ENCODE data around the gene CCDC12. TPM values are rescaled to one million over a fixed set of nuclear protein-coding genes. Genes with fewer than 3 reads are reported as not detected.

Gene CCDC12
- polyA plus RNA-seq, 1 of the 3 experiments (the other 2 are of a cell fraction), result 105 TPM

GRCh38 chr3:46922426-46922825 lies 54.1 kb downstream of the CCDC12 start:
- Histone ChIP-seq H3K27me3 (ENCODE audit: insufficient read depth) (no peaks in the 10 kb centered on the region), H3F3A (replicated peaks; ENCODE audit: insufficient read depth) (peaks cover 4% of the 10 kb centered on the region), H4K20me1 (ENCODE audit: insufficient read depth) (peaks cover 7% of the 10 kb centered on the region; the same call in 1 of the 2 replicates), H3K4me1 (ENCODE audit: control insufficient read depth in 1 of 2, insufficient read depth in 2 of 2, low read depth in 1 of 2, low read length in 1 of 2) (no peaks in the 10 kb centered on the region), H3K4me3 (ENCODE audit: low read depth in 2 of 2, low read length in 1 of 2) (no peak overlapping the region), H3K9me3 (no peaks in the 10 kb centered on the region), H3K79me2 (ENCODE audit: insufficient read depth) (peaks cover 1% of the 10 kb centered on the region; the same call in 1 of the 2 replicates), H3K9ac (no peak overlapping the region), H3K27ac (ENCODE audit: low read depth in 2 of 2, low read length in 1 of 2) (no peak overlapping the region), H3K9me2 (no peaks in the 10 kb centered on the region), H2AFZ (ENCODE audit: low read depth) (no peak overlapping the region), H3K4me2 (no peak overlapping the region), H3K36me3 (replicated peaks in 1 of 2; ENCODE audit: control insufficient read depth in 1 of 2, insufficient read depth in 2 of 2, low read length in 1 of 2) (peaks cover 62 to 82% of the 10 kb centered on the region in 2 experiments)
- no peak for DNase-seq
- WGBS (ENCODE audit: low lambda C conversion rate), result 100% methylated on average over 2 of the region's 4 CpGs
- POLR2A ChIA-PET, result no interaction called here
- CTCF ChIA-PET, result interaction anchor here (0.9 to 3.5 kb wide), 22 partner anchors 9 to 448 kb away, joined by 3 to 44 read pairs (median 7); partner anchors contain the start of genes CCDC12 and NBEAL2
- TF ChIP-seq FOXJ3 (CRISPR knock-in tag; IDR thresholded peaks at IDR 0.05), result no peak
- TF ChIP-seq RXRA (IDR thresholded peaks at IDR 0.05; ENCODE audit: borderline replicate concordance, low read depth), result no peak
- no peak for TF ChIP-seq RCOR1 (IDR thresholded peaks at IDR 0.05; ENCODE audit: low read length)
- no peak for TF ChIP-seq ELF1 (IDR thresholded peaks at IDR 0.05)
- no peak for TF ChIP-seq TCF12 (IDR thresholded peaks at IDR 0.05)
- no peak for TF ChIP-seq POLR2AphosphoS5 (IDR thresholded peaks at IDR 0.05; ENCODE audit: low read depth, low read length)

GRCh38 chr3:46921871-46922271 lies 54.7 kb downstream of the CCDC12 start:
- no peak for DNase-seq
- H3K4me1 ChIP-seq (ENCODE audit: control insufficient read depth in 1 of 2, insufficient read depth in 2 of 2, low read depth in 1 of 2, low read length in 1 of 2), result no peaks in the 10 kb centered on the region
- peaks cover 4% of the 10 kb centered on the region for H3F3A ChIP-seq (replicated peaks; ENCODE audit: insufficient read depth)
- ChIA-PET POLR2A (no interaction called here), CTCF (interaction anchor here (0.9 to 3.5 kb wide), 9 partner anchors 8 to 449 kb away, joined by 3 to 44 read pairs (median 23); partner anchors contain the start of gene NBEAL2)
- peaks cover 7% of the 10 kb centered on the region; the same call in 1 of the 2 replicates for H4K20me1 ChIP-seq (ENCODE audit: insufficient read depth)
- no peak overlapping the region for H3K27ac ChIP-seq (ENCODE audit: low read depth in 2 of 2, low read length in 1 of 2)
- H3K79me2 ChIP-seq (ENCODE audit: insufficient read depth), result no peaks in the 10 kb centered on the region; the same call in 1 of the 2 replicates
- no peaks in the 10 kb centered on the region for H3K27me3 ChIP-seq (ENCODE audit: insufficient read depth)
- no peaks in the 10 kb centered on the region for H3K9me3 ChIP-seq
- TF ChIP-seq SMC3 (IDR thresholded peaks at IDR 0.05; ENCODE audit: low read depth, low read length), result no peak
- TF ChIP-seq USF2 (IDR thresholded peaks at IDR 0.05; ENCODE audit: borderline replicate concordance, low read depth, low read length), result no peak
- no peak for TF ChIP-seq FOXM1 (IDR thresholded peaks at IDR 0.05; ENCODE audit: low read depth)
- TF ChIP-seq GABPA (IDR thresholded peaks at IDR 0.05; ENCODE audit: low read depth), result no peak
- H3K36me3 ChIP-seq (replicated peaks in 1 of 2; ENCODE audit: control insufficient read depth in 1 of 2, insufficient read depth in 2 of 2, low read length in 1 of 2), result peaks cover 68 to 81% of the 10 kb centered on the region in 2 experiments
- H3K9me2 ChIP-seq, result no peaks in the 10 kb centered on the region
- H3K4me2 ChIP-seq, result no peak overlapping the region
- no peak overlapping the region for H3K9ac ChIP-seq
- no peak overlapping the region for H3K4me3 ChIP-seq (ENCODE audit: low read depth in 2 of 2, low read length in 1 of 2)
- WGBS (ENCODE audit: low lambda C conversion rate), result 100% methylated on average over 1 of the region's 7 CpGs
- no peak overlapping the region for H2AFZ ChIP-seq (ENCODE audit: low read depth)

GRCh38 chr3:46921041-46921440 lies 55.5 kb downstream of the CCDC12 start:
- Histone ChIP-seq H3K4me3 (ENCODE audit: low read depth in 2 of 2, low read length in 1 of 2) (no peak overlapping the region), H3K36me3 (replicated peaks in 1 of 2; ENCODE audit: control insufficient read depth in 1 of 2, insufficient read depth in 2 of 2, low read length in 1 of 2) (peaks cover 76% of the 10 kb centered on the region in 2 experiments), H3K4me2 (no peak overlapping the region), H3K27me3 (ENCODE audit: insufficient read depth) (no peaks in the 10 kb centered on the region), H3K27ac (ENCODE audit: low read depth in 2 of 2, low read length in 1 of 2) (no peak overlapping the region), H2AFZ (ENCODE audit: low read depth) (no peak overlapping the region), H3K4me1 (ENCODE audit: control insufficient read depth in 1 of 2, insufficient read depth in 2 of 2, low read depth in 1 of 2, low read length in 1 of 2) (no peaks in the 10 kb centered on the region), H4K20me1 (ENCODE audit: insufficient read depth) (peaks cover 7% of the 10 kb centered on the region; the same call in 1 of the 2 replicates), H3K9me2 (no peaks in the 10 kb centered on the region), H3K79me2 (ENCODE audit: insufficient read depth) (no peaks in the 10 kb centered on the region; the same call in 1 of the 2 replicates), H3K9ac (no peak overlapping the region), H3F3A (replicated peaks; ENCODE audit: insufficient read depth) (peaks cover 11% of the 10 kb centered on the region), H3K9me3 (no peaks in the 10 kb centered on the region)
- ChIA-PET CTCF (interaction anchor here (1.2 to 3.5 kb wide), 4 partner anchors 12 to 77 kb away, joined by 3 to 44 read pairs (median 15); no protein-coding TSS in a partner anchor), POLR2A (no interaction called here)
- WGBS (ENCODE audit: low lambda C conversion rate), result 89% methylated on average over 4 of the region's 4 CpGs
- TF ChIP-seq ELF1 (IDR thresholded peaks at IDR 0.05) (no peak), TEAD4 (IDR thresholded peaks at IDR 0.05; ENCODE audit: borderline replicate concordance, insufficient read depth) (no peak), POLR2AphosphoS5 (IDR thresholded peaks at IDR 0.05; ENCODE audit: low read depth, low read length) (no peak), FOXJ3 (CRISPR knock-in tag; IDR thresholded peaks at IDR 0.05) (no peak), RAD21 (IDR thresholded peaks at IDR 0.05; ENCODE audit: low read length) (no peak), NRF1 (IDR thresholded peaks at IDR 0.05; ENCODE audit: low read depth, low read length) (no peak), TCF12 (IDR thresholded peaks at IDR 0.05) (no peak), NFIC (IDR thresholded peaks at IDR 0.05; ENCODE audit: borderline replicate concordance) (no peak), MAX (IDR thresholded peaks at IDR 0.05; ENCODE audit: low read depth) (no peak), CTCF (IDR thresholded peaks at IDR 0.05) (no peak)
- DNase-seq, result no peak

Data from SK-N-SH (cell line).